ENCODE data around the gene CLCA1.
A peak's percentile ranks its signal among the peaks of the same experiment; 100 is the strongest.

CLCA1 gene

DNA sequence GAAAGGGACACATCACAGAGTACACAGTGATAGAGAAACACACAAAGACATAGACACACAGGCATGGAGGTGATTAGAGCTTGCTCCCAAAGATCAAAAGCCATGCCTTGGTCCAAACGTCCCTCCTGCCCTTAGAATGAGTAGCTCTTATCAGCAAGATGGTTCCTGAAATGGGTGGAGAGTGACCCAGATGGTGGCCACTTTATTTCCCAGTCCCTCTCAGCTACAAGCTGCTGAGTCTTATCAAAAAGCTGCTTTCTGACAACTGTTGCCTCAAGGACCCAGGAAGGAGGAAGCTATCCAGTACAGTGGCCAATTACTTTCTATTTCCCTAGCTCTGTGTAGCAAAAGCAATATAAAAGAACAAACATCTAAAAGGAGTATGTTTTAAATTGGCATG, 7.7 kb upstream of the CLCA1 start:
- TF ChIP-seq, protein P1, sequence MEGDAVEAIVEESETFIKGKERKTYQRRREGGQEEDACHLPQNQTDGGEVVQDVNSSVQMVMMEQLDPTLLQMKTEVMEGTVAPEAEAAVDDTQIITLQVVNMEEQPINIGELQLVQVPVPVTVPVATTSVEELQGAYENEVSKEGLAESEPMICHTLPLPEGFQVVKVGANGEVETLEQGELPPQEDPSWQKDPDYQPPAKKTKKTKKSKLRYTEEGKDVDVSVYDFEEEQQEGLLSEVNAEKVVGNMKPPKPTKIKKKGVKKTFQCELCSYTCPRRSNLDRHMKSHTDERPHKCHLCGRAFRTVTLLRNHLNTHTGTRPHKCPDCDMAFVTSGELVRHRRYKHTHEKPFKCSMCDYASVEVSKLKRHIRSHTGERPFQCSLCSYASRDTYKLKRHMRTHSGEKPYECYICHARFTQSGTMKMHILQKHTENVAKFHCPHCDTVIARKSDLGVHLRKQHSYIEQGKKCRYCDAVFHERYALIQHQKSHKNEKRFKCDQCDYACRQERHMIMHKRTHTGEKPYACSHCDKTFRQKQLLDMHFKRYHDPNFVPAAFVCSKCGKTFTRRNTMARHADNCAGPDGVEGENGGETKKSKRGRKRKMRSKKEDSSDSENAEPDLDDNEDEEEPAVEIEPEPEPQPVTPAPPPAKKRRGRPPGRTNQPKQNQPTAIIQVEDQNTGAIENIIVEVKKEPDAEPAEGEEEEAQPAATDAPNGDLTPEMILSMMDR (IDR thresholded peaks at IDR 0.05; ENCODE audit: low read depth, low read length, missing control alignments) = no peak
- no peak overlapping the region for H3K4me3 ChIP-seq (ENCODE audit: low read depth, low read length)
- no peak for DNase-seq (ENCODE audit: low read depth)

DNA sequence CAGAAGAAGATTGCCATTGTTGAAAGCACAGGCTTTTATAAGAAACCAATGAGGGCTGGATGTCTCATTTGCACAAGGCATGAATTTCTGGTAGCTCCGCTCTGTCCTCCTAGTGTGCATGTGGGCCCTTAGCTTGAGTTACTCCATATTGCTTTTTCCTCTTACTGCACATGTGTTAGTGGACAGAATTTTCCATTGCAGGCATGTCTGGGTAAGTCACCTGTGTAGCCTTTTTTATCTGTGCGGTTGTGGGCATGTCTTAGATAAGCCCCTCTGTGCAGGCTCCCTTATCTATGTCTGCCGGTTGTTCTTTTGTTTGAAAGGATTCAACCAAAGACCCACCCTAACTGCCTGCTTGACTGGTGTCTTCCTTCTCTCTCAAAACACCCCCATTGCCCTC, 7.2 kb upstream of the CLCA1 start:
- no peak for DNase-seq (ENCODE audit: low read depth)
- TF ChIP-seq, protein P1 (IDR thresholded peaks at IDR 0.05; ENCODE audit: low read depth, low read length, missing control alignments) = no peak
- H3K4me3 ChIP-seq (ENCODE audit: low read depth, low read length) = no peak overlapping the region

DNA sequence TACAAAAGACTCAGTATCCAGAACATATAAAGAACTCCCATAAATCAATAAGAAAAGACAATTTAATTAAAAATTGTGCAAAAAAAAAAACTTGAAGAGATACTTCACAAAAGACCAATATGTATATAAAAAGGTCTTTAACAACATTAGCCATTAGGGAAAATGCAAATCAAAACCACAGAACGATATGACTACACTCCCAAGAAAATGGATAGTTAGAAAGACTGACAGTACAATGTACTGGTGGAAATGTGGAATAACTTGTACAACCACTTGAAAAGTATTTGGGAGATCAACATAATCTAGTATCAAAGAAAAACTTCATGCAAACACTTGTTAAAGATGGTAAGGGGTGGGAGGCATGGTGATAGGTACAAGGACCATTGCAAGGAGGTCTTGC, 3.9 kb upstream of the CLCA1 start:
- H3K4me3 ChIP-seq (ENCODE audit: low read depth, low read length) = no peak overlapping the region
- no peak for DNase-seq (ENCODE audit: low read depth)
- TF ChIP-seq, protein P1 (IDR thresholded peaks at IDR 0.05; ENCODE audit: low read depth, low read length, missing control alignments) = no peak

DNA sequence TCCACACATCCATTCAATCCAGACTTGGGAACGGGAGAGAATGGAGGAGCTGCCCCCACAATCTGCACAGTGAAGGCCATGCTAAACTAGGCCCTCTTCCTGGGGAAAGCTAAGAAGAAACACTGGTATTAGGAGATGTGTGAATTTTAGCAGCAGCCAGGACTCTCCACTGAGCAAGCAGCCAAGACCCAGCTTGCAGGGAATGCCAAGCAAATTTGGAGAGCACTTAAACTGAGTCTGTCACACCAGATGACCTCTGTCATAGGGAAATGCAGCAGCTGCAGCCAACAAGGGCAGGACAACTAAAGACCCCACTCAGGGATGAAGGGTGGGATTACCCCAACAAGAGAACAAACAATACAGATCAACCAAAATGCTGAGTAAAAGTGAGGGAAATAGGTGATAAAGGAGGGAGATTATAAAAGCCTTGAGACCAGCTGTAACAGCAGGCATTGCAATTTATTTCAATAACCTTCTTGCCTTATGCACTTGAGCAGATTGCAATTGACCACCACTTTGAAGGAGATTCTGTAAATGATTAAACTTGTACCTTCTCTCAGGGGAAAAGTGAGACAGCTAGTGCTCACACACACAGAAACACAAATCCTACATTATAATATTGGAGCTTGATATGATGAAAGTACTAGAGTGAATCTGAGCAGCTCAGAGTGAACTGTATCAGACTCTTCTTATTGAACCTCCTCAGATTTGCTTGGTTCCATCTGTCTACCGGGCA, 2.5 kb upstream of the CLCA1 start:
- no peak overlapping the region for H3K4me3 ChIP-seq (ENCODE audit: low read depth, low read length)
- TF ChIP-seq, protein P1 (IDR thresholded peaks at IDR 0.05; ENCODE audit: low read depth, low read length, missing control alignments) = no peak
- no peak for DNase-seq (ENCODE audit: low read depth)

DNA sequence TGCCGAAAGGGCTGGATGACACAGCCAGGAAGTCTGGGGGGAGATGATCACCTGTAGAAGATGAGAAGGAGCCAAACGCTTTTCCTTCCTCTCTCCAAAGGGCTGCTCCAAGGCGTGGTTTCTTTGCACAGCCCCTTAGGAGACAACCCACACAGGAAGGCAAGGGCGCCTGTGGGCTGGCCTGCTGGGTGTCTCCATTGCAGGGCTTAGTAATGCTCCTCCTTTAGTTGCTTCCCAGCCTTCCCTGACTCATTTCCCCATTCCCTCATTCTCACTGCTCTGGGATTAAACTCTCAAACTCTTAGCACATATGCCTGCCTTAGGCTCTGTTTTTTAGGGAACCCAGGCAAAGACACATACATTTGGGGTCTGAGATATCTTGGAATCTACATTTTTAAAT, 1.7 kb upstream of the CLCA1 start:
- no peak overlapping the region for H3K4me3 ChIP-seq (ENCODE audit: low read depth, low read length)
- no peak for DNase-seq (ENCODE audit: low read depth)
- TF ChIP-seq, protein P1 (IDR thresholded peaks at IDR 0.05; ENCODE audit: low read depth, low read length, missing control alignments) = no peak

DNA sequence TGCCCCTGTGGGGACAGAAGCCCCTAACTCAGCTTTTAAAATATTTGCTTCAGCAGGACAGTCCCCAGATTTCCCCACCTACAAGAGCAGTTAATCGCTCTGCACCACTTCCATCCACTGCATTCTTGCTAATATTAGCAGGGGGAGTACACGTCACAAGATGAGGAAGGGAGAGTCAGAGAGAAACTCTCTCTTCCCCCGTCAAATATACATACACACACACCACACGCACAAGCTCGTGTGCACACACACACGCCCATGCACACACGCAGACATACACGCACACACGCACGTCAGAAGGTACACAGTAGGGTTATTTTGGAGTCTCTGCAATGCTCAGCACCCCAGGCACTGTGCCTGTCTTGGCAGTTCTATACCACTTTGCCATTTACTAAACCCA, 2.1 kb downstream of the CLCA1 start:
- DNase-seq (ENCODE audit: low read depth) = peak; percentile 8
- TF ChIP-seq, protein P1 (IDR thresholded peaks at IDR 0.05; ENCODE audit: low read depth, low read length, missing control alignments) = no peak
- H3K4me3 ChIP-seq (ENCODE audit: low read depth, low read length) = no peak overlapping the region

DNA sequence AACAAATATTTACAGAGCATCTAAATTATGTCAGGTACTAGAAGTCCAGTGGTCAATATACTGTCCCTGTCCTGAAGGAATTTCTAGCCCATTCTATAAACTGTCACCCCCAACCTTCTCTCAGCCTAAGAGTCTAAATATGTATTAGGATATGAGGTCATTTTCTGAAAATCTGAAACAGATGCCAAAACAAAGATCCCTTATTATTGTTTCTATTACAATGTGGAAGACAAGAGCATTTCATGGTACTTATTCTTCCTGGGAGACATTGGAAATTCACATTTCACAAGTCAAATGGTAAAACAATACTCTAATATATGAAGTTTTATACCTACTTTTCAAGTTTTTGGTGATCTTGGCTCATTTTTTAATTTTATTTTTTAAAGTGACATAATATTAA, 2.6 kb downstream of the CLCA1 start:
- DNase-seq (ENCODE audit: low read depth) = no peak
- TF ChIP-seq, protein P1 (IDR thresholded peaks at IDR 0.05; ENCODE audit: low read depth, low read length, missing control alignments) = no peak
- no peak overlapping the region for H3K4me3 ChIP-seq (ENCODE audit: low read depth, low read length)
